Karpas-422 (cell line): Measurements from ENCODE around the gene MPPED2. TPM values are rescaled to one million over a fixed set of nuclear protein-coding genes. Genes with fewer than 3 reads are reported as not detected.

Experiments
- DNase-seq: peaks from one replicate; pipeline ENCODE4 v3.0.0-alpha.2; 2015
- H2AFZ ChIP-seq: fragments of 200-600 bp; sonication (generic); 2 replicates; pipeline ENCODE4 v1.6.1; 2014; ENCODE audit warnings: antibody characterized with exemption, low read length, mixed read lengths
- H3K27ac ChIP-seq: fragments of 200-600 bp; sonication (generic); 2 replicates; pipeline ENCODE4 v1.5.1; 2014; ENCODE audit warnings: mild to moderate bottlenecking, low read length, moderate library complexity
- H3K27me3 ChIP-seq: fragments of 200-600 bp; sonication (generic); 2 replicates; pipeline ENCODE4 v1.6.1; 2014; ENCODE audit warnings: low read length, mixed read lengths
- H3K36me3 ChIP-seq: fragments of 200-600 bp; sonication (generic); 2 replicates; pipeline ENCODE4 v1.6.1; 2014; ENCODE audit warnings: low read length, mixed read lengths; ENCODE audit not compliant: insufficient read depth
- H3K4me1 ChIP-seq: fragments of 200-600 bp; sonication (generic); 2 replicates; pipeline ENCODE4 v1.6.1; 2014; ENCODE audit warnings: mild to moderate bottlenecking, low read length, mixed read lengths
- H3K4me2 ChIP-seq: fragments of 200-600 bp; sonication (generic); 2 replicates; pipeline ENCODE4 v1.6.1; 2014; ENCODE audit warnings: low read length, low read depth, mild to moderate bottlenecking; ENCODE audit not compliant: poor library complexity, severe bottlenecking
- H3K4me3 ChIP-seq: fragments of 200-600 bp; sonication (generic); 2 replicates; pipeline ENCODE4 v1.5.1; 2014; ENCODE audit warnings: mild to moderate bottlenecking, antibody characterized with exemption, low read length, mixed read lengths
- H3K79me2 ChIP-seq: fragments of 200-600 bp; sonication (generic); 2 replicates; pipeline ENCODE4 v1.6.1; 2014; ENCODE audit warnings: mild to moderate bottlenecking, low read length, mixed read lengths
- H3K9ac ChIP-seq: fragments of 200-600 bp; sonication (generic); 2 replicates; pipeline ENCODE4 v1.6.0; 2014; ENCODE audit warnings: low read length
- H3K9me2 ChIP-seq: fragments of 200-600 bp; sonication (generic), shearing (Covaris generic); replicated peaks from 2 replicates; pipeline ENCODE4 v1.6.0; 2014; ENCODE audit warnings: mild to moderate bottlenecking, low read length, moderate library complexity; ENCODE audit not compliant: insufficient read depth
- H3K9me3 ChIP-seq: fragments of 300-700, 200-600 bp; sonication (generic); 2 replicates; pipeline ENCODE4 v1.6.1; 2014; ENCODE audit warnings: low read length, mixed read lengths
- H4K20me1 ChIP-seq: fragments of 200-600 bp; sonication (generic); 2 replicates; pipeline ENCODE4 v1.6.1; 2014; ENCODE audit warnings: mild to moderate bottlenecking, antibody characterized with exemption, low read length, low read depth; ENCODE audit not compliant: insufficient read depth
- total RNA-seq: library from RNA; depleted of rRNA; stranded (reverse); fragments of >200 nt; shearing (Covaris generic); gene quantifications from 2 replicates; pipeline ENCODE4 v1.2.3, GENCODE V29; 2014; ENCODE audit warnings: low replicate concordance

Gene MPPED2
- total RNA-seq, 1 experiment from 2014 or later = not detected

- no peaks in the 10 kb centered on the region for H3K79me2 ChIP-seq
- no peaks in the 10 kb centered on the region for H3K9me3 ChIP-seq
- no peak for DNase-seq
- H3K27me3 ChIP-seq = no peaks in the 10 kb centered on the region
- H3K4me2 ChIP-seq = no peak overlapping the region
- H3K4me3 ChIP-seq = no peak overlapping the region
- H3K9ac ChIP-seq = no peak overlapping the region
- H3K36me3 ChIP-seq = no peaks in the 10 kb centered on the region
- no peaks in the 10 kb centered on the region for H3K9me2 ChIP-seq
- H2AFZ ChIP-seq = no peak overlapping the region
- no peak overlapping the region for H3K27ac ChIP-seq
- no peaks in the 10 kb centered on the region for H3K4me1 ChIP-seq
- no peaks in the 10 kb centered on the region for H4K20me1 ChIP-seq
These were observed 103.1 kb downstream of the MPPED2 start for GRCh38 chr11:30483056-30483455.

GRCh38 chr11:30481796-30482195 lies 104.4 kb downstream of the MPPED2 start:
- Histone ChIP-seq H3K9me3 (no peaks in the 10 kb centered on the region), H2AFZ (no peak overlapping the region), H3K4me3 (no peak overlapping the region), H3K4me1 (no peaks in the 10 kb centered on the region), H3K79me2 (no peaks in the 10 kb centered on the region), H3K27me3 (no peaks in the 10 kb centered on the region), H3K9ac (no peak overlapping the region), H3K9me2 (no peaks in the 10 kb centered on the region), H4K20me1 (no peaks in the 10 kb centered on the region), H3K27ac (no peak overlapping the region), H3K36me3 (no peaks in the 10 kb centered on the region), H3K4me2 (no peak overlapping the region)
- DNase-seq = no peak

- no peaks in the 10 kb centered on the region for H3K27me3 ChIP-seq
- no peaks in the 10 kb centered on the region for H3K9me3 ChIP-seq
- no peak overlapping the region for H3K27ac ChIP-seq
- H3K9me2 ChIP-seq = no peaks in the 10 kb centered on the region
- H3K9ac ChIP-seq = no peak overlapping the region
- H2AFZ ChIP-seq = no peak overlapping the region
- no peaks in the 10 kb centered on the region for H3K4me1 ChIP-seq
- no peaks in the 10 kb centered on the region for H4K20me1 ChIP-seq
- no peak overlapping the region for H3K4me3 ChIP-seq
- H3K4me2 ChIP-seq = no peak overlapping the region
- H3K36me3 ChIP-seq = no peaks in the 10 kb centered on the region
- no peaks in the 10 kb centered on the region for H3K79me2 ChIP-seq
- no peak for DNase-seq
These were observed 104.8 kb downstream of the MPPED2 start for GRCh38 chr11:30481330-30481729.

GRCh38 chr11:30479899-30480298 lies 106.3 kb downstream of the MPPED2 start:
- H3K27me3 ChIP-seq = no peaks in the 10 kb centered on the region
- H2AFZ ChIP-seq = no peak overlapping the region
- no peak overlapping the region for H3K9ac ChIP-seq
- H3K36me3 ChIP-seq = no peaks in the 10 kb centered on the region
- H3K4me3 ChIP-seq = no peak overlapping the region
- H3K9me2 ChIP-seq = no peaks in the 10 kb centered on the region
- DNase-seq = no peak
- no peak overlapping the region for H3K4me2 ChIP-seq
- H3K79me2 ChIP-seq = no peaks in the 10 kb centered on the region
- no peaks in the 10 kb centered on the region for H3K9me3 ChIP-seq
- H4K20me1 ChIP-seq = no peaks in the 10 kb centered on the region
- H3K27ac ChIP-seq = no peak overlapping the region
- no peaks in the 10 kb centered on the region for H3K4me1 ChIP-seq

- Histone ChIP-seq H2AFZ (no peak overlapping the region), H3K27ac (no peak overlapping the region), H3K4me2 (no peak overlapping the region), H3K4me3 (no peak overlapping the region), H3K79me2 (no peaks in the 10 kb centered on the region), H3K27me3 (no peaks in the 10 kb centered on the region), H3K9me3 (no peaks in the 10 kb centered on the region), H3K9ac (no peak overlapping the region), H3K4me1 (no peaks in the 10 kb centered on the region), H4K20me1 (no peaks in the 10 kb centered on the region), H3K36me3 (no peaks in the 10 kb centered on the region), H3K9me2 (no peaks in the 10 kb centered on the region)
- no peak for DNase-seq
These were observed 107.2 kb downstream of the MPPED2 start for GRCh38 chr11:30478923-30479322.

GRCh38 chr11:30477061-30477460 lies 109.1 kb downstream of the MPPED2 start:
- Histone ChIP-seq H3K4me1 (no peaks in the 10 kb centered on the region), H2AFZ (no peak overlapping the region), H3K9me3 (no peaks in the 10 kb centered on the region), H3K4me2 (no peak overlapping the region), H3K36me3 (no peaks in the 10 kb centered on the region), H3K9ac (no peak overlapping the region), H3K27me3 (no peaks in the 10 kb centered on the region), H3K9me2 (no peaks in the 10 kb centered on the region), H3K79me2 (no peaks in the 10 kb centered on the region), H3K4me3 (no peak overlapping the region), H3K27ac (no peak overlapping the region), H4K20me1 (no peaks in the 10 kb centered on the region)
- DNase-seq = no peak

GRCh38 chr11:30474151-30474954 lies 111.8 kb downstream of the MPPED2 start:
- H3K79me2 ChIP-seq = no peaks in the 10 kb centered on the region
- no peaks in the 10 kb centered on the region for H4K20me1 ChIP-seq

GRCh38 chr11:30471244-30471643 lies 114.9 kb downstream of the MPPED2 start:
- no peak overlapping the region for H2AFZ ChIP-seq
- no peaks in the 10 kb centered on the region for H4K20me1 ChIP-seq
- no peaks in the 10 kb centered on the region for H3K9me2 ChIP-seq
- DNase-seq = no peak
- H3K4me2 ChIP-seq = no peak overlapping the region
- H3K4me3 ChIP-seq = no peak overlapping the region
- no peak overlapping the region for H3K27ac ChIP-seq
- no peaks in the 10 kb centered on the region for H3K79me2 ChIP-seq
- no peaks in the 10 kb centered on the region for H3K9me3 ChIP-seq
- no peaks in the 10 kb centered on the region for H3K4me1 ChIP-seq
- H3K27me3 ChIP-seq = no peaks in the 10 kb centered on the region
- no peaks in the 10 kb centered on the region for H3K36me3 ChIP-seq
- H3K9ac ChIP-seq = no peak overlapping the region

More at GRCh38 chr11:30474151-30474954, 111.8 kb downstream of the MPPED2 start:
- Histone ChIP-seq H3K36me3 (no peaks in the 10 kb centered on the region), H3K27ac (no peak overlapping the region), H3K9ac (no peak overlapping the region), H3K9me3 (no peaks in the 10 kb centered on the region), H3K4me1 (no peaks in the 10 kb centered on the region), H2AFZ (no peak overlapping the region), H3K9me2 (no peaks in the 10 kb centered on the region), H3K27me3 (no peaks in the 10 kb centered on the region), H3K4me2 (no peak overlapping the region), H3K4me3 (no peak overlapping the region)
- DNase-seq = no peak
